Tibial nerve (tissue), 4 donors: ENCODE measurements around the gene FMN2.

ENCODE experiments used
- EP300 ChIP-seq, 2 donors: sonication (generic); formaldehyde crosslinking; IDR thresholded peaks; one replicate each; pipeline ENCODE4 v1.6.1; 2017; ENCODE audit warnings: antibody characterized with exemption in 2 of 2, mild to moderate bottlenecking in 1 of 2
- POLR2A ChIP-seq, 2 donors: fragments of 450-650 bp; IDR thresholded peaks; one replicate each; pipeline ENCODE4 v1.6.1; 2017; ENCODE audit warnings: antibody characterized with exemption in 2 of 2, mild to moderate bottlenecking in 2 of 2, moderate library complexity in 2 of 2
- TF ChIP-seq, protein P1 (sequence below), 5 experiments: fragments of 200-600 bp in 3 of 5; fragments of 450-650 bp in 2 of 5; sonication (generic) in 3 of 5; IDR thresholded peaks; one replicate each; pipeline ENCODE4 v1.5.1; 2016 to 2019; ENCODE audit warnings: antibody characterized with exemption in 5 of 5, mild to moderate bottlenecking in 3 of 5, moderate library complexity in 2 of 5

DNA sequence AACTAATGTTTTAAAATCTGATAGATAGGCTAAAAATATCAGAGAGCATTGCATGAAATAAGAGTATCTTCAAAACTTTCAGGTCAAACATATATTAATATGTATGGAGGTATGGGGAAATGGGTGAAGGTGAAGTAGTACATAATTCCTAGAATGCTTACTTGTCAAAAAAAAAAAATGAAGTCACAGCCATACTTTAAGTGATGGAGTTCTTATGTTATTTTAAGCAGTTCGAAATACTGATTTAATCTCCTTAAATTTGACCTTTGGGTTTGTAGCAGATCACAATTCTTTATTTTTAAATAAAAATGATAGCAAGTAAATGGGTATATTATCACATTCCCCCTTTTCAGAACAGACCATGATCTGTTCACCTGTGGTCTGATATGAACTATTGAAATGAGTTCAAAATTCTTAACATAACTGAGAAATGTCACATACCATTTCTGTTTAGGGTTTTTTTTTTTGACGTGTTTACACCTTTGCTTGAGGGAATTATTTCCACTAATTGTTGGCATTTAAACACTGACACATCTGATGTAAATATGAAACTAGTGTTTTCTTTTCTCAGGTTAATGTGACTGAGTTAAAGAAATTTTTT, 300.1 kb downstream of the FMN2 start:
- TF ChIP-seq POLR2A (IDR thresholded peaks at IDR 0.05) (no peak), EP300 (IDR thresholded peaks at IDR 0.05) (no peak)
- TF ChIP-seq, protein P1, sequence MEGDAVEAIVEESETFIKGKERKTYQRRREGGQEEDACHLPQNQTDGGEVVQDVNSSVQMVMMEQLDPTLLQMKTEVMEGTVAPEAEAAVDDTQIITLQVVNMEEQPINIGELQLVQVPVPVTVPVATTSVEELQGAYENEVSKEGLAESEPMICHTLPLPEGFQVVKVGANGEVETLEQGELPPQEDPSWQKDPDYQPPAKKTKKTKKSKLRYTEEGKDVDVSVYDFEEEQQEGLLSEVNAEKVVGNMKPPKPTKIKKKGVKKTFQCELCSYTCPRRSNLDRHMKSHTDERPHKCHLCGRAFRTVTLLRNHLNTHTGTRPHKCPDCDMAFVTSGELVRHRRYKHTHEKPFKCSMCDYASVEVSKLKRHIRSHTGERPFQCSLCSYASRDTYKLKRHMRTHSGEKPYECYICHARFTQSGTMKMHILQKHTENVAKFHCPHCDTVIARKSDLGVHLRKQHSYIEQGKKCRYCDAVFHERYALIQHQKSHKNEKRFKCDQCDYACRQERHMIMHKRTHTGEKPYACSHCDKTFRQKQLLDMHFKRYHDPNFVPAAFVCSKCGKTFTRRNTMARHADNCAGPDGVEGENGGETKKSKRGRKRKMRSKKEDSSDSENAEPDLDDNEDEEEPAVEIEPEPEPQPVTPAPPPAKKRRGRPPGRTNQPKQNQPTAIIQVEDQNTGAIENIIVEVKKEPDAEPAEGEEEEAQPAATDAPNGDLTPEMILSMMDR (IDR thresholded peaks at IDR 0.05) = no peak
